Calu3 (cell line): ENCODE data around the gene UROC1. TPM values are rescaled to one million over a fixed set of nuclear protein-coding genes. Genes with fewer than 3 reads are reported as not detected.

Experiments
- BruUV-seq: library from RNA; stranded (reverse); fragments of 400-500 nt; replicated peaks from 2 replicates; lab custom pipeline; 2021; lab: Mats Ljungman, UMichigan
- CTCF ChIA-PET: fragments of 300-600 bp; sonication (Branson Sonifier 250); formaldehyde crosslinking; loops from one replicate; lab custom pipeline; 2022; ENCODE audit warnings: antibody characterized with exemption; lab: Charles Lee
- DNase-seq: peaks from one replicate; pipeline ENCODE4 v3.0.0; 2022
- H3K27ac Mint-ChIP-seq: one replicate; pipeline ENCODE4 v1.8.0; 2022; ENCODE audit warnings: mixed read lengths; ENCODE audit not compliant: unreplicated experiment
- H3K27me3 Mint-ChIP-seq: one replicate; pipeline ENCODE4 v1.8.0; 2022; ENCODE audit warnings: mixed read lengths; ENCODE audit not compliant: unreplicated experiment
- H3K36me3 Mint-ChIP-seq: one replicate; pipeline ENCODE4 v1.8.0; 2022; ENCODE audit warnings: mild to moderate bottlenecking, moderate library complexity, mixed read lengths; ENCODE audit not compliant: insufficient read depth, unreplicated experiment
- H3K4me1 Mint-ChIP-seq: one replicate; pipeline ENCODE4 v1.8.0; 2022; ENCODE audit warnings: mild to moderate bottlenecking, low read depth, mixed read lengths; ENCODE audit not compliant: unreplicated experiment
- H3K4me3 Mint-ChIP-seq: one replicate; pipeline ENCODE4 v1.8.0; 2022; ENCODE audit warnings: mild to moderate bottlenecking, low read depth, moderate library complexity, mixed read lengths; ENCODE audit not compliant: unreplicated experiment
- H3K9me3 Mint-ChIP-seq: one replicate; pipeline ENCODE4 v1.8.0; 2022; ENCODE audit warnings: low read depth, mixed read lengths; ENCODE audit not compliant: unreplicated experiment
- intact Hi-C: fragments of 100-400 bp; cut with micrococcal nuclease; formaldehyde crosslinking; loops from one replicate; pipeline ENCODE4 v1.10.0; 2022; ENCODE audit not compliant: unreplicated experiment
- total RNA-seq: library from RNA; stranded (reverse); gene quantifications from 2 replicates; pipeline ENCODE4 v1.2.3, GENCODE V29; 2022
- TF ChIP-seq, protein P1 (sequence below): fragments of 200-600 bp; IDR thresholded peaks from one replicate; pipeline ENCODE4 v1.8.0; 2022; ENCODE audit warnings: antibody characterized with exemption; ENCODE audit not compliant: unreplicated experiment

Gene UROC1
- total RNA-seq, 1 experiment from 2014 or later: not detected

DNA sequence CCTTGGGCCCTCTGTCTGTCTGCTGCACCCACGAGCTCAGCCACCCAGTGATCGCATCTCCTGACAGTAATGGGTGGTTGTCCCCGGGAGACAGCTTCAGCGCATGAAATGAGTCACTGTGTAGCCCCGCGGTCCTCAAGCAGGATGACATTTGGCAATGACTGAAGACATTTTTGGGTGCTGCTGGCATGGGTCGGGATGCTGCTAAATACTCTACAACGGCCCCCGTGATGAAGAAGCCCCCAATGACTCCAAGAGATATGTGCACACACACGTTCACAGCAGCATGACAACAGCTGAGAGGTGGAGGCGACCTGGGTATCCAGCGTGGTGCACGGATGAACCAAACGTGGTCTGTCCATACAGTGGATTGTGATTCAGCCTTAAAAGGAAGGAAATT lies 24.5 kb downstream of the UROC1 start:
- H3K27ac Mint-ChIP-seq: no peak overlapping the region
- peaks cover 10% of the 10 kb centered on the region for H3K4me1 Mint-ChIP-seq
- CTCF ChIA-PET: no interaction called here
- peaks cover 39% of the 10 kb centered on the region for H3K27me3 Mint-ChIP-seq
- no peak for DNase-seq
- H3K9me3 Mint-ChIP-seq: no peaks in the 10 kb centered on the region
- H3K36me3 Mint-ChIP-seq: no peaks in the 10 kb centered on the region
- intact Hi-C loops: no loop called here
- no TSS peak for BruUV-seq
- TF ChIP-seq, protein P1, sequence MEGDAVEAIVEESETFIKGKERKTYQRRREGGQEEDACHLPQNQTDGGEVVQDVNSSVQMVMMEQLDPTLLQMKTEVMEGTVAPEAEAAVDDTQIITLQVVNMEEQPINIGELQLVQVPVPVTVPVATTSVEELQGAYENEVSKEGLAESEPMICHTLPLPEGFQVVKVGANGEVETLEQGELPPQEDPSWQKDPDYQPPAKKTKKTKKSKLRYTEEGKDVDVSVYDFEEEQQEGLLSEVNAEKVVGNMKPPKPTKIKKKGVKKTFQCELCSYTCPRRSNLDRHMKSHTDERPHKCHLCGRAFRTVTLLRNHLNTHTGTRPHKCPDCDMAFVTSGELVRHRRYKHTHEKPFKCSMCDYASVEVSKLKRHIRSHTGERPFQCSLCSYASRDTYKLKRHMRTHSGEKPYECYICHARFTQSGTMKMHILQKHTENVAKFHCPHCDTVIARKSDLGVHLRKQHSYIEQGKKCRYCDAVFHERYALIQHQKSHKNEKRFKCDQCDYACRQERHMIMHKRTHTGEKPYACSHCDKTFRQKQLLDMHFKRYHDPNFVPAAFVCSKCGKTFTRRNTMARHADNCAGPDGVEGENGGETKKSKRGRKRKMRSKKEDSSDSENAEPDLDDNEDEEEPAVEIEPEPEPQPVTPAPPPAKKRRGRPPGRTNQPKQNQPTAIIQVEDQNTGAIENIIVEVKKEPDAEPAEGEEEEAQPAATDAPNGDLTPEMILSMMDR: no peak
- no peak overlapping the region for H3K4me3 Mint-ChIP-seq

DNA sequence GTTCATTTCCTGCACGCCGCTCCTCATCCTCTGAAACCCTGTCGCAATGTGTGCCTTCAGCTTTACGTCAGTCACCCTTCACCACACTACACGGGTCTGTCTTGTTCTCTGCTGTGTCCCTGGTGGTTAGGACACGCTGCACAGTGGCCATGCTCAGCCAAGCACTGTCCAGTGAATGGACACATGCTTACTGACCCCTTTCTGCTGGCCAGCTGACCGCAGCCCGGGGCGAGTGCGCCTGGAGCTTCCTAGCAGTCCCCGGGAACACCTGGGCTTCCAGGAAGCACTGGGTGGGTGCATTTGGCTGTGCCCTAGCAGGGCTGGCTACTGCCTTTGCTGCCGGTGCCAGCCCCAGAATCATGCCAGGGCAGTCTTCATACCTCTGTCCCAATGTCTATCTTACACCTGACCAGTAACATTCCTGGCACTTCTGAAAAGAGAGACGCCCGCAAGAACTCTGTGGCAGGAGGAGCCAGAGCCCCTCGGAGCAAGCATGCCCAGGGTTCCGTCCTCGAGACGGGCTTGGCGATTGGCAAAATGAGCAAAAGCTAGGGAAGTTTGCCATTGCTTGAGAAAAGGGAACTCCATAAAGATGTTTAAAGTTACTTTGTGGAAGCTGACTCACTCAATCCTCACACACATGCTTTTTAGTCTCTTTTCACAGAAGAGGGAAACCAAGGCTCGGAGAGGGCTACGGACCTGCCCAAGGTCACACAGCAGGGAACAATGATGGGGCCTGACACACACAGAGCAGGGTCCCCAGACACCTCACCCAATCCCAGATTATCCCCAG lies 26.2 kb downstream of the UROC1 start:
- intact Hi-C loops: no loop called here
- no TSS peak for BruUV-seq
- TF ChIP-seq, protein P1: no peak
- Mint-ChIP-seq H3K9me3 (no peaks in the 10 kb centered on the region), H3K36me3 (no peaks in the 10 kb centered on the region), H3K4me3 (no peak overlapping the region), H3K4me1 (peaks cover 10% of the 10 kb centered on the region), H3K27ac (no peak overlapping the region), H3K27me3 (peaks cover 32% of the 10 kb centered on the region)
- no peak for DNase-seq
- CTCF ChIA-PET: interaction anchor here (1.6 kb wide), 1 partner anchor 31 kb away, joined by 4 read pairs; no protein-coding TSS in a partner anchor

DNA sequence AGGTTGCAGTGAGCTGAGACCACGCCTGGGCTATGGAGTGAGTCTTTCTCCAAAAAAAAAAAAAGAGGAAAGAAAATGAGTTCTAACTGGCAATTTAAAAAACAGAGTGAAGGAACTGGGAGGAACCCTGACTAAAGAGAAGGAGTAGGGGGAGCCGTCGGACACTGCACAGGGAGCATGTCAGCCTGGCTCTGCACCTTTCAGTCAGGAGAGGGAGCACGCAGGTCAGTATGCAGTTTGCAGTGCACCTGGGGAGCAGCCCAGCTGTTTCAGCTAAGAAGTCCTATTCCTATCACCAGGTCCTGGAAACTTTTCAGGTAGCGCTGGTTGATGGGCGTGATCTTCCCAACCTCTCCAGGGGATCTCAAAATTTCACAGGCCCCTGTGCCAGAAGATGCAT lies 27.0 kb downstream of the UROC1 start:
- no peak overlapping the region for H3K27ac Mint-ChIP-seq
- no TSS peak for BruUV-seq
- no peak overlapping the region for H3K4me3 Mint-ChIP-seq
- TF ChIP-seq, protein P1: no peak
- H3K36me3 Mint-ChIP-seq: no peaks in the 10 kb centered on the region
- intact Hi-C loops: no loop called here
- DNase-seq: no peak
- H3K27me3 Mint-ChIP-seq: peaks cover 28% of the 10 kb centered on the region
- CTCF ChIA-PET: interaction anchor here (0.9 to 1.6 kb wide), 3 partner anchors 18 to 35 kb away, joined by 3 to 4 read pairs (median 3); no protein-coding TSS in a partner anchor
- H3K9me3 Mint-ChIP-seq: no peaks in the 10 kb centered on the region
- H3K4me1 Mint-ChIP-seq: peaks cover 10% of the 10 kb centered on the region

DNA sequence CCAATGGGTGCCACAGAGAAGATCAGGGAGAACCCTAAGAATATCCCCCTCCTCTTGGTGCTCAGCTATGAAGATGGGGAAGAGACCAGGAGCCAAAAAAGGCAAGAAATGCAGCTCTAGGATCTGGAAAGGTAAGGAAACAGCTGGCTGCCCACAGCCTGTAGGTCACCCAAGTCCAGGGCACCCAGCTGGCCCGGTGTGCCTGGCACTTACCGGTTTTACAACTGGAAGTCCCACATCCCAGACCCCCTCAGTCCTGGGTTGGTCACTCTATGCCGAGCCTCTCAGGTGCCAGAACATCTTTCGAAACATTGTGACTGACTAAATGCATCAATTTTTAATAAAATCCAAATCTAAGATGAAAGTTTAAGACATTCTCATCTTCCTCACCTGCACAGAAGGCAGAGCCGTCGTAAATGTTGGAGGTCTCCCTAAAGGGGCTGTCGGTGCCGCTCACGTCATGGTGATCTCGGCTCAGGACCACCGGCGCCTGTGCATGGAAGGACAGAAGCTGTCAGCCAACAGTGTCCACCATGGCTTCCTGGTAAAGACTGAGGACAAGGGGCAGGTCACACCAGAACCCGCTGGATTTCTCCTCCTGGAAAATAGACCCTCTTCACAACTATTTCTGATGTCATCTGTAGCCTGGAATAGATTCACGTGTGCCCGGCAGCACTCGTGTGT lies 28.5 kb downstream of the UROC1 start:
- no peak overlapping the region for H3K4me3 Mint-ChIP-seq
- H3K36me3 Mint-ChIP-seq: no peaks in the 10 kb centered on the region
- no TSS peak for BruUV-seq
- H3K9me3 Mint-ChIP-seq: no peaks in the 10 kb centered on the region
- no peak for DNase-seq
- TF ChIP-seq, protein P1: no peak
- H3K27ac Mint-ChIP-seq: no peak overlapping the region
- H3K4me1 Mint-ChIP-seq: peaks cover 10% of the 10 kb centered on the region
- CTCF ChIA-PET: interaction anchor here (0.5 kb wide), 2 partner anchors 225 to 1059 kb away, joined by 3 read pairs; no protein-coding TSS in a partner anchor
- intact Hi-C loops: no loop called here
- peaks cover 22% of the 10 kb centered on the region for H3K27me3 Mint-ChIP-seq
